AG04449 (cell line): Measurements from ENCODE around the gene DTNBP1.

ENCODE experiments used
- CTCF ChIA-PET: fragments of 350-600 bp; formaldehyde crosslinking; extraction: SDS; loops from one replicate; lab custom pipeline; 2021; ENCODE audit warnings: antibody characterized with exemption; lab: Yijun Ruan, JAX
- POLR2A ChIA-PET: fragments of 400-600, 350-600 bp; formaldehyde crosslinking; extraction: SDS; loops from one replicate; lab custom pipeline; 2020; ENCODE audit warnings: antibody characterized with exemption, inconsistent platforms; lab: Yijun Ruan, JAX
- DNase-seq: peaks from one replicate; pipeline ENCODE4 v3.0.0-alpha.2; 2010; ENCODE audit warnings: low read depth, low spot score
- H3K4me3 ChIP-seq: 2 replicates; pipeline ENCODE4 v1.5.1; 2011; ENCODE audit warnings: low read depth, mild to moderate bottlenecking, control low read depth, low read length
- TF ChIP-seq, protein P1 (sequence below): IDR thresholded peaks from one replicate; pipeline ENCODE4 v1.5.1; 2011; ENCODE audit warnings: mild to moderate bottlenecking, moderate library complexity, low read length, control low read depth, inconsistent platforms; ENCODE audit not compliant: insufficient read depth; ENCODE audit errors: missing control alignments

Gene DTNBP1

DNA sequence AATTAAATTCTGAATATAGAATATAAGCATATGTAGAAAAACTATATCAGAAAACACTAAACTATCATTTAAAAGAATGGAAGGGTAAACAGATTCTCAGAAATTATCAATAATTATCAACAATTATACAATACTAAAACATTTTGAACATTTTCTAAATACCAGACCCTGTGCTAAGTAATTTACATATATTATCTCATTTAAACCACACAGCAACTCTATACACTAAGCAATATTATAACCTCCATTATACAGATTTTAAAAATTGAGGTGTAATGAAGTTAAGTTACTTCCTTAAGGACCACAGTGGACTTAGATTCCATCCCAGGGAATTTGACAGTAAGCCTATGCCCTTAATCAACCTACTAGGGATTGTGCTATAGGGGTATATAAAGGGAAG lies 33.3 kb downstream of the DTNBP1 start:
- POLR2A ChIA-PET, result no interaction called here
- TF ChIP-seq, protein P1, sequence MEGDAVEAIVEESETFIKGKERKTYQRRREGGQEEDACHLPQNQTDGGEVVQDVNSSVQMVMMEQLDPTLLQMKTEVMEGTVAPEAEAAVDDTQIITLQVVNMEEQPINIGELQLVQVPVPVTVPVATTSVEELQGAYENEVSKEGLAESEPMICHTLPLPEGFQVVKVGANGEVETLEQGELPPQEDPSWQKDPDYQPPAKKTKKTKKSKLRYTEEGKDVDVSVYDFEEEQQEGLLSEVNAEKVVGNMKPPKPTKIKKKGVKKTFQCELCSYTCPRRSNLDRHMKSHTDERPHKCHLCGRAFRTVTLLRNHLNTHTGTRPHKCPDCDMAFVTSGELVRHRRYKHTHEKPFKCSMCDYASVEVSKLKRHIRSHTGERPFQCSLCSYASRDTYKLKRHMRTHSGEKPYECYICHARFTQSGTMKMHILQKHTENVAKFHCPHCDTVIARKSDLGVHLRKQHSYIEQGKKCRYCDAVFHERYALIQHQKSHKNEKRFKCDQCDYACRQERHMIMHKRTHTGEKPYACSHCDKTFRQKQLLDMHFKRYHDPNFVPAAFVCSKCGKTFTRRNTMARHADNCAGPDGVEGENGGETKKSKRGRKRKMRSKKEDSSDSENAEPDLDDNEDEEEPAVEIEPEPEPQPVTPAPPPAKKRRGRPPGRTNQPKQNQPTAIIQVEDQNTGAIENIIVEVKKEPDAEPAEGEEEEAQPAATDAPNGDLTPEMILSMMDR, result no peak

DNA sequence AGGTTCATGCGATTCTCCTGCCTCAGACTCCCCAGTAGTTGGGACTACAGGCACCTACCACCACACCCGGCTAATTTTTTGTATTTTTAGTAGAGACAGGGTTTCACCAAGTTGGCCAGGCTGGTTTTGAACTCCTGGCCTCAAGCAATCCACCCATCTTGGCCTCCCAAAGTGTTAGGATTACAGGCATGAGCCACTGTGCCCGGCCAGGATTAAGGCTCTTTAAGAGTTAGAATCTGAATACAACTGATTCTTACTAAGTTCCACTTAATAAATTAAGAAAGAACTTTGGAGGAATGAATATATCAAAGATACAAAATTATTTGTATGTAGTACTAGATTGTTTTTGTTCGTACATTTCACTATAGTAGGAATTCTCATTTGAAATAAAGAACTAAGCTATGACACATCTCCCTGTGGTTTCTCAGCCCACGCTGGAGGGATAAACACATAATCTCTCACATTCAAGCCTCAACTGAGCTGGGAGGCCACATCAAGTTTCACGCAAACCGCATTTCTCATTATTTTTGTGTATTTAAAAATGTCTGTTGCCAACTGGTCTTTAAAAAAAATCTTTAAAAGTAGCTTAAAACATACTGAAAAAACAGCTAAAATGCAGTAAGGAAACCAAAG lies 34.2 kb downstream of the DTNBP1 start:
- POLR2A ChIA-PET, result no interaction called here
- DNase-seq, result peak; percentile 64
- CTCF ChIA-PET, result no interaction called here
- TF ChIP-seq, protein P1, result no peak
- no peak overlapping the region for H3K4me3 ChIP-seq

More for the DNA sequence above, 33.3 kb downstream of the DTNBP1 start:
- no peak overlapping the region for H3K4me3 ChIP-seq
- CTCF ChIA-PET, result interaction anchor here (0.8 to 2.2 kb wide), 2 partner anchors 9 to 554 kb away, joined by 3 to 8 read pairs; no protein-coding TSS in a partner anchor
- DNase-seq, result no peak

- no peak overlapping the region for H3K4me3 ChIP-seq
- ChIA-PET CTCF (no interaction called here), POLR2A (interaction anchor here (0.6 kb wide), 1 partner anchor 195 kb away, joined by 3 read pairs; no protein-coding TSS in a partner anchor)
- TF ChIP-seq, protein P1, result no peak
- no peak for DNase-seq
Observed at GRCh38 chr6:15627821-15628220, 35.0 kb downstream of the DTNBP1 start.

GRCh38 chr6:15626878-15627674 lies 35.8 kb downstream of the DTNBP1 start:
- CTCF ChIA-PET, result interaction anchor here (1.3 to 7.4 kb wide), 4 partner anchors 16 to 1498 kb away, joined by 3 to 55 read pairs (median 24); no protein-coding TSS in a partner anchor
- TF ChIP-seq, protein P1, result no peak
- no peak overlapping the region for H3K4me3 ChIP-seq
- DNase-seq, result no peak
- POLR2A ChIA-PET, result interaction anchor here (0.6 to 1.3 kb wide), 2 partner anchors 194 to 537 kb away, joined by 3 to 4 read pairs; no protein-coding TSS in a partner anchor

DNA sequence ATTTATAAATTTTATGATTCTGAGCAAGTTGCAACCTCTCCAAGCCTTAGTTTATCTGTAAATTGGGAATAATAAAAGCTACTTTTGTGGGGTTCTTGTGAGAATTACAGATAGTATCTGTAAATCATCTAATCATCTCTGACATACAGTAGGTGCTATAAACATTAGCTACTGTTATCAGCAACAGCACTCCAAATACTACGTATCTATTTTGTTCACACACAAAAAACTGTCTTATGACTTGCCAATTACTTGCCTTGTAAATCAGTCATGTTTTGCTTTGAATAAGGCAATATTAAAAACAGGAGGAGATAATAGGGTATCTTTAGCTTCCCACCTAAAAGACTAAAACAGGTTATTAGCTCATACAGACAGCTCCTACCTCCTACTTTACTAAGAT lies 36.7 kb downstream of the DTNBP1 start:
- TF ChIP-seq, protein P1, result no peak
- DNase-seq, result no peak
- POLR2A ChIA-PET, result interaction anchor here (1.3 kb wide), 1 partner anchor 536 kb away, joined by 4 read pairs; no protein-coding TSS in a partner anchor
- H3K4me3 ChIP-seq, result no peak overlapping the region
- CTCF ChIA-PET, result interaction anchor here (1.3 to 7.4 kb wide), 5 partner anchors 11 to 1497 kb away, joined by 3 to 55 read pairs (median 18); no protein-coding TSS in a partner anchor
